SU-DHL-6 (cell line): ENCODE results near the gene LAPTM5.

Source experiments
- H2AFZ ChIP-seq: fragments of 200-600 bp; sonication (generic); 2 replicates; pipeline ENCODE4 v1.6.1; 2014; ENCODE audit warnings: low read depth, mild to moderate bottlenecking, moderate library complexity, mixed read lengths, antibody characterized with exemption, low read length; ENCODE audit not compliant: severe bottlenecking
- H3F3A ChIP-seq: fragments of 200-600 bp; shearing (Covaris generic); 2 replicates; pipeline ENCODE4 v1.6.0; 2016; ENCODE audit warnings: antibody characterized with exemption, mild to moderate bottlenecking; ENCODE audit not compliant: insufficient read depth
- H3K27ac ChIP-seq: fragments of 200-600 bp; sonication (generic); 2 replicates; pipeline ENCODE4 v1.5.1; 2016; ENCODE audit warnings: low read depth, mild to moderate bottlenecking, low read length, moderate library complexity, mixed read lengths
- H3K27me3 ChIP-seq: fragments of 200-600 bp; sonication (generic), shearing (Covaris generic); 2 replicates; pipeline ENCODE4 v1.6.0; 2014; ENCODE audit warnings: mild to moderate bottlenecking, low read length
- H3K36me3 ChIP-seq: fragments of 200-600 bp; sonication (generic); 2 replicates; pipeline ENCODE4 v1.6.1; 2014; ENCODE audit warnings: mild to moderate bottlenecking, low read length, mixed read lengths
- H3K4me2 ChIP-seq: fragments of 300-600, 200-600 bp; shearing (Covaris generic), sonication (generic); 2 replicates; pipeline ENCODE4 v1.6.0; 2014; ENCODE audit warnings: low read length, low read depth, mild to moderate bottlenecking; ENCODE audit not compliant: poor library complexity, severe bottlenecking
- H3K4me3 ChIP-seq: fragments of 200-600 bp; sonication (generic); 2 replicates; pipeline ENCODE4 v1.5.1; 2014; ENCODE audit warnings: antibody characterized with exemption, low read length, mild to moderate bottlenecking, mixed read lengths; ENCODE audit not compliant: insufficient read depth, poor library complexity, severe bottlenecking
- H3K79me2 ChIP-seq: fragments of 200-600 bp; sonication (generic); 2 replicates; pipeline ENCODE4 v1.6.1; 2014; ENCODE audit warnings: mild to moderate bottlenecking, low read length, moderate library complexity; ENCODE audit not compliant: insufficient read depth
- H3K9ac ChIP-seq: fragments of 200-600 bp; sonication (generic); 2 replicates; pipeline ENCODE4 v1.7.0; 2014; ENCODE audit warnings: mild to moderate bottlenecking, low read length
- H3K9me2 ChIP-seq: fragments of 200-600 bp; sonication (generic); replicated peaks from 2 replicates; pipeline ENCODE4 v1.6.1; 2014; ENCODE audit warnings: low read length; ENCODE audit not compliant: insufficient read depth
- H3K9me3 ChIP-seq: fragments of 200-600 bp; sonication (generic); 2 replicates; pipeline ENCODE4 v1.6.1; 2014; ENCODE audit warnings: low read length, mixed read lengths; ENCODE audit not compliant: insufficient read depth
- H4K20me1 ChIP-seq: fragments of 200-600 bp; sonication (generic); 2 replicates; pipeline ENCODE4 v1.6.1; 2014; ENCODE audit warnings: low read depth, mild to moderate bottlenecking, antibody characterized with exemption, low read length, moderate library complexity, mixed read lengths
- CTCF ChIP-seq: fragments of 200-600 bp; sonication (generic); IDR thresholded peaks from one replicate; pipeline ENCODE4 v1.5.1; 2017; ENCODE audit warnings: antibody characterized with exemption, mild to moderate bottlenecking, low read length, moderate library complexity; ENCODE audit not compliant: insufficient read depth, poor library complexity, severe bottlenecking
- EZH2phosphoT487 ChIP-seq: fragments of 200-600 bp; sonication (generic), shearing (Covaris generic); conservative IDR thresholded peaks from 2 replicates; pipeline ENCODE4 v1.6.1; 2018; ENCODE audit warnings: mild to moderate bottlenecking, antibody characterized with exemption, low read length, moderate library complexity, mixed read lengths

Gene LAPTM5

GRCh38 chr1:30698401-30698981, 59.1 kb downstream of the LAPTM5 start:
- no peak overlapping the region for H3K4me3 ChIP-seq
- no peaks in the 10 kb centered on the region for H3K36me3 ChIP-seq
- TF ChIP-seq EZH2phosphoT487 (no peak), CTCF (no peak)
- H3K4me2 ChIP-seq, result no peak overlapping the region
- H3F3A ChIP-seq, result no peaks in the 10 kb centered on the region
- H3K9ac ChIP-seq, result no peak overlapping the region
- no peaks in the 10 kb centered on the region for H3K79me2 ChIP-seq
- no peaks in the 10 kb centered on the region for H4K20me1 ChIP-seq
- no peaks in the 10 kb centered on the region for H3K9me2 ChIP-seq
- no peaks in the 10 kb centered on the region for H3K27me3 ChIP-seq
- no peak overlapping the region for H2AFZ ChIP-seq
- no peak overlapping the region for H3K27ac ChIP-seq
- H3K9me3 ChIP-seq, result no peaks in the 10 kb centered on the region

- no peak overlapping the region for H3K4me3 ChIP-seq
- H2AFZ ChIP-seq, result no peak overlapping the region
- TF ChIP-seq CTCF (no peak), EZH2phosphoT487 (no peak)
Measured at GRCh38 chr1:30697571-30698376, 59.8 kb downstream of the LAPTM5 start.

GRCh38 chr1:30696831-30697230, 60.7 kb downstream of the LAPTM5 start:
- H3K9ac ChIP-seq, result no peak overlapping the region
- H3K4me3 ChIP-seq, result no peak overlapping the region
- H3K27ac ChIP-seq, result no peak overlapping the region
- H3K9me2 ChIP-seq, result no peaks in the 10 kb centered on the region
- no peaks in the 10 kb centered on the region for H3K79me2 ChIP-seq
- H3K4me2 ChIP-seq, result no peak overlapping the region
- H4K20me1 ChIP-seq, result no peaks in the 10 kb centered on the region
- no peaks in the 10 kb centered on the region for H3K27me3 ChIP-seq
- no peaks in the 10 kb centered on the region for H3K36me3 ChIP-seq
- no peaks in the 10 kb centered on the region for H3F3A ChIP-seq
- no peaks in the 10 kb centered on the region for H3K9me3 ChIP-seq
- no peak for TF ChIP-seq EZH2phosphoT487
- TF ChIP-seq CTCF, result no peak
- no peak overlapping the region for H2AFZ ChIP-seq

More at GRCh38 chr1:30697571-30698376, 59.8 kb downstream of the LAPTM5 start:
- H3K9me2 ChIP-seq, result no peaks in the 10 kb centered on the region
- no peak overlapping the region for H3K27ac ChIP-seq
- H3K9me3 ChIP-seq, result no peaks in the 10 kb centered on the region
- H3K9ac ChIP-seq, result no peak overlapping the region
- H3F3A ChIP-seq, result no peaks in the 10 kb centered on the region
- no peak overlapping the region for H3K4me2 ChIP-seq
- H3K27me3 ChIP-seq, result no peaks in the 10 kb centered on the region
- no peaks in the 10 kb centered on the region for H3K79me2 ChIP-seq
- no peaks in the 10 kb centered on the region for H4K20me1 ChIP-seq
- H3K36me3 ChIP-seq, result no peaks in the 10 kb centered on the region
